Measurements from ENCODE around the gene ATP8A2.
A peak's percentile ranks its signal among the peaks of the same experiment; 100 is the strongest.
"Not testable (repeated sequence)": the region's sequence is repeated elsewhere in the genome, so short reads cannot be mapped to it uniquely, and the experiment has no call there.

ATP8A2 gene

DNA sequence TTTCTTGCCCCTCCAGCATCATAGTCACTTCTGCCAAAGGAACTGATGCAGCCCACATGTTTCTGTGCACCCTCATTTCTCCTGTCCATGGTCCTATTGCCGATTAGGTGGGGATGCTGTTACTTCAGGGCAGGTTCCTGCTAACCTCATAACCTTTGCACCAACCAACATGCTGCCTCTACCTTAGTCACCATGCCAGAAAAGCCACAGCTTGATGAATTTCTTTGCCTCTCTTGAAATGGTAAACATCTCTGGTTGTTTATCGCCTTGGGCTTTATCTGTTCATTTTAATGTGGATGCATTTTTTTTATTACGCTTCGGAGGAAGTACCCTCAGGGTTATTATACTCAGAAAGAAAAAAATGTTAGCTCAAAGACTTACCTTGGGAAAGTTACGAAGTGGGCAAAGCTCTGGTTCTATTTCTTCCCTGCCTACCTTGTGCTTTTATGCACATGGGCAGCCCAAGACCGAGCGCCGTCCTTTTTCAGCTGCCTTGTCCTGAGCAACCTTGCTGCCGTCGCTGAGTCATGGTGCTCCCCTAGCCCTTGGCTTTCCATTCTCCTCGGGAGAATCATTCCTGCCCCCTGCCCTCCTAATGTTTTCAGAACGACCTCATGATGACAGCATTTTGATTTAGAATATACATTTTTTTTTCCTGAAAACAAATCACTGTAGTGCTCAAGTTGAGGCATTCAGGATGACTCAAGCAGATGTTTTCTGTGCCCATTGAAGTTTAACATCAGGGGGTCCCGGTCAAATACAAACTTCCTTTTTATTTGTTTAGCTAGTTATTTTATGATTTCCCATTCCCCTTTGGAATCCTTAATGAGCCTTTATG, 400.1 kb downstream of the ATP8A2 start:
- DNase-seq, result no peak

DNA sequence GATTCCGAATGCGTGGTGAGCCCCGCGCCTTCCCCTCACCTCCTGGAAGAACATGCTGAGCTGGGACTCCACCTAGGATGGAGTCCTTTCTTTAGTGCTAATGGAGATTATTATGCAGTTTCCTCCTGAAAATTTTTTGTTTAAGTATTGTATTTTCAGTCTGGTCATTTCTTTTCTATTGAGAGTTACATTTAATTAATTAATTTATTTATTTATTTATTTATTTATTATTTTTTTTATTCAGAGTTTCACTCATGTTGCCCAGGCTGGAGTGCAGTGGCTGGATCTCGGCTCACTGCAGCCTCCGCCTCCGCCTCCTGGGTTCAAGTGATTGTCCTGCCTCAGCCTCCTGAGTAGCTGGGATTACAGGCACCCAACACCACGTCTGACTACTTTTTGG, 400.8 kb downstream of the ATP8A2 start:
- not testable (repeated sequence) for DNase-seq

GRCh38 chr13:25774056-25774455, 402.3 kb downstream of the ATP8A2 start:
- not testable (repeated sequence) for DNase-seq

- no peak for DNase-seq
These were observed 403.5 kb downstream of the ATP8A2 start for GRCh38 chr13:25775275-25775674.

DNA sequence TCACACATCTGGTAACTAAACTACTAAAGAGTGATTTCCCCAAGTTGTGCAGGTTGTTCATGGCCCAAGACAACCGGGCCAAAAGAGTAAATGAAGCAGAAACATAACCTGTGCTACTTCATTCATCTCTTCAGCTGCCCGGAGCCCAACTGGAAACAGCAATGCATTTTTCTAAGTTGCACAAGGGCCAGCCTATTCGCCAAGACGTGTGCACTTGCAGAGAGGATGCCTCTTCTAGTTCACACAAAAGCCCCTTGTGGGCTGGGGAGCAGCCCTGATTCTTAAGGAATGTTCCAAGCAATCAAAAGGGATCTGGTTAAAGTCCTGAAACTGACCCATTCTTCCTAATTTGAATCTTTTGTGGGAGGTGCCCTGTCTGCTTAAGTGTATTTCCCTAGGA, 404.2 kb downstream of the ATP8A2 start:
- DNase-seq, result no peak

- DNase-seq, result no peak
These were observed 404.9 kb downstream of the ATP8A2 start for GRCh38 chr13:25776722-25777121.

DNA sequence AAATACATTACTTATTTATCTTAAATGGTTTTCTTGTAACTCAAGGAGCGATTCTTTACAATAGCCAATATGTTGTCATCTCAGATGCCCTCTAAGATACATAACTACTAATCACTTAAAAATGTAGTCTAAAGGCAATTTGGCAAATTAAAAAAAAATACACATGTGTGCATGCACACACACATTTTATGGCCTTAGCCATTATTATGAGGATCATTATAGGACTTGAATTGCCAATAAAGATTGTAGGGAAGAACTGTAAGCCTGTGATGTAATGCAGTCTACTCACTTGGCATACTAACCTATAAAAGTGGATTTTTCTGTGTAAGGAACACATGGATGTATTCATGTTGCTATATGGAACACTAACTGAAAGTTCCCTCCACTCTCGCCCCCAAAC, 405.7 kb downstream of the ATP8A2 start:
- no peak for DNase-seq

- DNase-seq, result no peak
These were observed 406.6 kb downstream of the ATP8A2 start for GRCh38 chr13:25778365-25778764.

- DNase-seq, result no peak
These were observed 407.1 kb downstream of the ATP8A2 start for GRCh38 chr13:25778808-25779305.

DNA sequence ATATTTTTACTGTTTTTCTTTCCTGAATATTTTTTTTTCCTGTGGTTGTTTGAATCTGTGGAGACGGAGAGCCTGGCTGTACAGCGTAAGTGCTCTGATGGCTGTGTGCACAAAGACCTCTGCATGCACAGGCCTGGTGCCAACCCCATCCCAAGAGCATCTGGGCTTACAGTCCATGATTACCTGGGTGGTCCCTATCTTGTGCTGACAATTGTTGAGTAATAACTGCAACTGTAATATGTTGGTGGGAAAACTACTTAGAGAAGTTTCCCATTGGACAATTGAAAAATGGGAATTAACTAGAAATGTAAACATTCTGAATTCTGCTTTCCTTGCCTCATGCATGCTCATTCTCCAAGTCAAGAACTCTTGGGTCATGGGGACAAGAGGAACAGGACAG, 411.3 kb downstream of the ATP8A2 start:
- no peak for DNase-seq

GRCh38 chr13:25783601-25784024, 411.8 kb downstream of the ATP8A2 start:
- DNase-seq, result no peak

- no peak for DNase-seq
These were observed 412.3 kb downstream of the ATP8A2 start for GRCh38 chr13:25784119-25784518.

DNA sequence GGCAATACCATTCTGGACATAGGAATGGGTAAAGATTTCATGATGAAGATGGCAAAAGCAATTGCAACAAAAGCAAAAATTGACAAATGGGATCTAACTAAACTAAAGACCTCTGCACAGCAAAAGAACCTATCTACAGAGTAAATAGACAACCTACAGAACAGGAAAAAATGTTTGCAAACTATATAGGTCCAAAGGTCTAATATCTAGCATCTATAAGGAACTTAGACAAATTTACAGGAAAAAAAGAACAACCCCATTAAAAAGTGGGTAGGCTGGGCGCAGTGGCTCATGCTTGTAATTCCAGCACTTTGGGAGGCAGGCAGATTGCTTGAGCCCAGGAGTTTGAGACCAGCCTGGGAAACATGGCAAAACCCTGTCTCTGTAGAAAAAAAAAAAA, 418.4 kb downstream of the ATP8A2 start:
- not testable (repeated sequence) for DNase-seq

DNA sequence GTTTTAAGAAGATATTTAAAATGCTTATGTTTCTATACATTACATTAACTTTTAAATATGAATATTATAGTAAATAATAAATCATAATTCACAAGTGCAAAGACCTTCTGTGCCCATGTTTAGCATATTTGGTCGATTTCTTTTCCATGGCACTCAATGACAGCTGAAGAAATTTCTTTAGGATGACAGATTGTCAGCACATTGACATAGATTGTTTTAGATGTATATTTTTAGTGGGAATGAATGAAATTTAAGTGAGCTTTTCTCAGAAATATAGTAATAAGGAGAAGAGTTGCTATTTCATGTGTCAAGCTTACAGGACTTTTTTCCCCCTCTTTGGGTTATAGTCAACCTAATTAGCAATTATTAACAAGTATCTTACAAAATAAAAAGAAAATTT, 423.5 kb downstream of the ATP8A2 start:
- no peak for DNase-seq

GRCh38 chr13:25796474-25796873, 424.7 kb downstream of the ATP8A2 start:
- no peak for DNase-seq

DNA sequence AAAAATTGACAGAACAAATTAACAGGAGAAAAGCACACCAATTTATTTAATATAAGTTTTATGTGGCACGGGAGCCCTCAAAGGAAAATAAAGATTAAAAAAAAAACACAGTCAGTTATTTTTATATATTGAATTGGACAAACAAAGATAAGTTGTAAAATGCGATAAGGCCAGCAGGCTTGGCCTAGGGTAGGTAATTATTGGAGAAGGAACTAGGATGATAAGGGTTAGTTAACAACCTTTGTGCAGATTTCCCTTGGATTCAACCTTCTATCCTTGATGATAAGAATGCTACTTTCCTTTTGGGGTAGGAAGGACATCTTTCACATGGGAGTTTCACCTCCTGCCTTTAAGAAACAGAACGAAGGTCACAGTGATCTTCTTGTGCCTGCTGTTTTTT, 427.2 kb downstream of the ATP8A2 start:
- no peak for DNase-seq

DNA sequence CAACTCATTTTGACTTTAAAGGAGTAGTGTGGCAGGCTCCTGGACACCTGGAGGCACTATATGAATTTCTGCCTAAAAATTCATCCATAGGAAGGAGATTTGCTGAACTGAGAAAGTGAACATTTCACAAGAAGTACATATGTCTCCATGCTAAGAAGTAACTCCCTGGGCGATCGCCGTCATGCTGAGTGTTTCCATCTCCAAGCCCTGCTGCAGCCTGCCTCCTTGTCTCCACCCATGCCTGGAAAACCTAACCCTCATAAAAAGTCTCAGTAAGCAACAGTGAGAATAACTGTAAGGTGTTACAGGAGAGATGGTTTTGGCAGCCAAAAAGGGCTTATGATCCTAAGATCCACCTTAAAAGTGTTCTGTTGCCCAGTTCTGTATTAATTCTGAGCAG, 428.7 kb downstream of the ATP8A2 start:
- DNase-seq, result no peak

DNA sequence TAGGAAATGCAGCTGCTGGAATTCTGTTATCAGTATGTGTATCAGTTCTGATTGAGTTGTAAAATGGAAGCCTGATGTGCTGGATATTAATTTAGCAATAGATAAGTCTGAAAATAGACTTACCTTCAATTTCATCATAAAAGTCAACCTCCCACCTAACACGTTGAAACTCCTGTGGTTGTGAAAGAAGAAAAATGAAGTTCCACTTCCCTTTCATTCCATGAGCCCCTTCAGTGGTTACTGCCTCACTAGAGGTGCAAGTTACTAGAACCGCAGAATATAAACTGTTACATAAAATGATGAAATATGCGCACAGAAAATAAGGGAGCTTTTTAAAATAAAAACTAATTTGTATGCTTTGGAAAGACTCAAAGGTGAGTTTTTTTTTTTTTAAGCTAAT, 430.8 kb downstream of the ATP8A2 start:
- DNase-seq, result no peak

- no peak for DNase-seq
These were observed 431.9 kb downstream of the ATP8A2 start for GRCh38 chr13:25803641-25804040.

DNA sequence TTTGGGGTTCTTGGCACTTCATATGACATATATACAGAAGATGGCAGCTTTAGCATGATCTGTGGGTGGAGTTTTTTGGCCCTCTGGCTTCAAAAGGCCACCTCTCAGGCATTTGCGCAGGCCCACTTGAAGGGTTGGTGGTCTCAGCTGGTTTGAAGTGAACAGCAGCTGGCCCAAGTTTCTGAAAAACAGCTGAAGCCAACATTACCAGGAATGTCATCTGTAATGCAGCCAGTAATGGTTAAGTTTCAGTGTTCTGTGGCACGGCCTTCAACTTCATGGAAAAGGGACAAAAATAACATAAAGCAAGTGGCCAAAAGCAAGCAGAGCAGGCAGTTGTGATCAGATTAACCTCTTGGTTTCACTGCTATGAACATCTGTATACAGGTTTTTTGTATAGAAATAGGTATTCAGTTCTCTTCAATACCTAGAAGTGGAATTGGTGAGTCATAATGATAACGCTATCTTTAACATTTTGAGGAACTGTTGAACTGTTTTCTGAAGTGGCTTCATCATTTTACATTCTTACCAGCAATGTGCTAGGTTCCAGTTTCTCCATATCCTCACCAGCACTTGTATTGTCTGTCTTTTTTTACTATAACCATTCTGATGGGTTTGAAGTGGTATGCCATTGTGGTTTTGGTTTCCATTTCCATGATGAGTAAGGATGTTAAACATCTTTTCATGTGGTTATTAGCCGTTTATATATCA, 434.6 kb downstream of the ATP8A2 start:
- peak; percentile 0 for DNase-seq

DNA sequence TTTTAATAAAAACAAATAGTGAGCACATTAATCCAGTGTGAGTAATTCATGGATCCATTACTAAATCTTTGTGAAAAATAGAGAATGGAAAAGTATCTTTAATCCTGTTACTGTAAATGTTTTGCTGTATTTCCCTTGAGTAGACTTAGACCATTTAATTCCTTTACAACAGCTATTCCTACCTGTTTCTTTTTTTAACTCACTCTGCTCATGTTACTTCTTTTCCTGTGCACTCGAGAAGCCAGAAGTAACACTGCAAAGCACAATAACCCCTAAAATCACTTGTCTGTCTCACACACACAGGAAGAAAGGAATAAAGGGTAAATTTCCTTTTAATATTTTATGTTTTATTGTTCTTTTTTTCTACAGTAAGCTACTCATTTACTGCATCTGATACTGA, 435.8 kb downstream of the ATP8A2 start:
- DNase-seq, result no peak

GRCh38 chr13:25811506-25811905, 439.7 kb downstream of the ATP8A2 start:
- no peak for DNase-seq

DNA sequence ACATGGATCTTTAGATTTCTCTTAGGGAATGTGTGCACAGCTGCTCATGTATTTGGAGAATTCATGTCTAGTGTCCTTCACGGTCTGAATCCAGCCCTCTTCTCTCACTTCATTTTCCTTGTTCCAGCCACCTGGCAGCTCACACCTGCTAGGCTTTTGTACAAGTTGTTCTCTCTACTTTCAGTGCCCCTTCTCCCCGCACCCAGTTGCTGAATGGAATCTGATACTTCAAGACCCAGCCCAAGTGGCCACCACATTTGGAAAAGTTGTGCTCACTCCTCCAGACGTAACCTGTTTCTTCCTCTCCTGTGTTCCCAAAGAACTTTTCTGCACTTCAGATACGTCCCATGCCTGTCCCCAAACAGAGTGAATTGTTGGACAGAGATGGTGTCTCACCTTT, 444.5 kb downstream of the ATP8A2 start:
- DNase-seq, result no peak

GRCh38 chr13:25819856-25820530, 448.2 kb downstream of the ATP8A2 start:
- no peak for DNase-seq
